DOHH2 (cell line): Measurements from ENCODE around the gene ZNF19.

Source experiments
- CTCF ChIP-seq: fragments of 200-600 bp; sonication (generic); IDR thresholded peaks from one replicate; pipeline ENCODE4 v1.5.1; 2014; ENCODE audit warnings: antibody characterized with exemption, mild to moderate bottlenecking, low read depth, low read length; ENCODE audit not compliant: poor library complexity, severe bottlenecking
- EZH2phosphoT487 ChIP-seq: fragments of 200-600 bp; sonication (generic); IDR thresholded peaks from 2 replicates; pipeline ENCODE4 v1.6.1; 2017; ENCODE audit warnings: borderline replicate concordance, mild to moderate bottlenecking, antibody characterized with exemption, low read length, moderate library complexity, mixed read lengths

GRCh38 chr16:71493213-71493612, 4.1 kb upstream of the ZNF19 start:
- TF ChIP-seq CTCF (no peak), EZH2phosphoT487 (no peak)
